Measurements from ENCODE around the gene ARHGEF9. TPM values are rescaled to one million over a fixed set of nuclear protein-coding genes. Genes with fewer than 3 reads are reported as not detected.
A peak's percentile ranks its signal among the peaks of the same experiment; 100 is the strongest.

The ARHGEF9 gene
- total and polyA plus RNA-seq, 2 donors (not counting 1 experiment from before 2014, with no cell fraction given): 11.5 to 18.5 TPM

- no peaks in the 10 kb centered on the region for H3K36me3 ChIP-seq (ENCODE audit: control insufficient read depth, insufficient read depth, low read length)
- H3K4me3 ChIP-seq (replicated peaks in 1 of 4; ENCODE audit: control extremely low read depth in 1 of 4, insufficient read depth in 1 of 4, low read depth in 3 of 4, low read length in 4 of 4): no peak overlapping the region
- H3K79me2 ChIP-seq (ENCODE audit: control insufficient read depth, insufficient read depth, low read length): no peaks in the 10 kb centered on the region
- no peak overlapping the region for H3K9ac ChIP-seq (ENCODE audit: insufficient read depth, low read length)
- H4K20me1 ChIP-seq (ENCODE audit: control insufficient read depth, extremely low read depth, insufficient read depth, low read length): no peaks in the 10 kb centered on the region
- no peak for TF ChIP-seq EZH2 (IDR thresholded peaks at IDR 0.05; ENCODE audit: low read length, missing control alignments)
- TF ChIP-seq CTCF (conservative IDR thresholded peaks at IDR 0.05 in 1 of 2, IDR thresholded peaks at IDR 0.05 in 1 of 2; ENCODE audit: low read depth in 1 of 2, low read length in 2 of 2): no peak
- H3K9me3 ChIP-seq (ENCODE audit: control insufficient read depth, insufficient read depth, low read depth, low read length): no peaks in the 10 kb centered on the region
- H3K4me1 ChIP-seq (ENCODE audit: control insufficient read depth, extremely low read depth, insufficient read depth, low read length): peaks cover 2% of the 10 kb centered on the region
- DNase-seq (ENCODE audit: low read depth in 2 of 2): no peak
- H3K4me2 ChIP-seq (ENCODE audit: extremely low read depth, insufficient read depth, low read length): no peak overlapping the region
- H2AFZ ChIP-seq (ENCODE audit: low read length): no peak overlapping the region
- H3K27me3 ChIP-seq (ENCODE audit: control insufficient read depth, insufficient read depth, low read length): no peaks in the 10 kb centered on the region
- H3K27ac ChIP-seq (ENCODE audit: insufficient read depth, low read length): no peak overlapping the region
These were observed 34.2 kb downstream of the ARHGEF9 start for GRCh38 chrX:63750811-63751210.

GRCh38 chrX:63747331-63747730 is 37.7 kb downstream of the ARHGEF9 start:
- Histone ChIP-seq H3K4me2 (ENCODE audit: extremely low read depth, insufficient read depth, low read length) (no peak overlapping the region), H3K4me3 (replicated peaks in 1 of 4; ENCODE audit: control extremely low read depth in 1 of 4, insufficient read depth in 1 of 4, low read depth in 3 of 4, low read length in 4 of 4) (no peak overlapping the region)

GRCh38 chrX:63746715-63747114 is 38.3 kb downstream of the ARHGEF9 start:
- H4K20me1 ChIP-seq (ENCODE audit: control insufficient read depth, extremely low read depth, insufficient read depth, low read length): no peaks in the 10 kb centered on the region
- H3K4me2 ChIP-seq (ENCODE audit: extremely low read depth, insufficient read depth, low read length): no peak overlapping the region
- no peak overlapping the region for H2AFZ ChIP-seq (ENCODE audit: low read length)
- TF ChIP-seq CTCF (conservative IDR thresholded peaks at IDR 0.05 in 1 of 2, IDR thresholded peaks at IDR 0.05 in 1 of 2; ENCODE audit: low read depth in 1 of 2, low read length in 2 of 2) (no peak), EZH2 (IDR thresholded peaks at IDR 0.05; ENCODE audit: low read length, missing control alignments) (no peak)
- H3K9ac ChIP-seq (ENCODE audit: insufficient read depth, low read length): no peak overlapping the region
- DNase-seq (ENCODE audit: low read depth in 2 of 2): no peak
- H3K9me3 ChIP-seq (ENCODE audit: control insufficient read depth, insufficient read depth, low read depth, low read length): no peaks in the 10 kb centered on the region
- H3K4me3 ChIP-seq (replicated peaks in 1 of 4; ENCODE audit: control extremely low read depth in 1 of 4, insufficient read depth in 1 of 4, low read depth in 3 of 4, low read length in 4 of 4): no peak overlapping the region
- H3K4me1 ChIP-seq (ENCODE audit: control insufficient read depth, extremely low read depth, insufficient read depth, low read length): peaks cover 2% of the 10 kb centered on the region
- no peak overlapping the region for H3K27ac ChIP-seq (ENCODE audit: insufficient read depth, low read length)
- H3K36me3 ChIP-seq (ENCODE audit: control insufficient read depth, insufficient read depth, low read length): no peaks in the 10 kb centered on the region
- no peaks in the 10 kb centered on the region for H3K79me2 ChIP-seq (ENCODE audit: control insufficient read depth, insufficient read depth, low read length)
- no peaks in the 10 kb centered on the region for H3K27me3 ChIP-seq (ENCODE audit: control insufficient read depth, insufficient read depth, low read length)

More at GRCh38 chrX:63747331-63747730, 37.7 kb downstream of the ARHGEF9 start:
- peak; percentile 43 to 74 for DNase-seq (ENCODE audit: low read depth in 2 of 2)
- Histone ChIP-seq H2AFZ (ENCODE audit: low read length) (no peak overlapping the region), H3K79me2 (ENCODE audit: control insufficient read depth, insufficient read depth, low read length) (no peaks in the 10 kb centered on the region), H3K27me3 (ENCODE audit: control insufficient read depth, insufficient read depth, low read length) (no peaks in the 10 kb centered on the region), H3K9ac (ENCODE audit: insufficient read depth, low read length) (no peak overlapping the region), H3K36me3 (ENCODE audit: control insufficient read depth, insufficient read depth, low read length) (no peaks in the 10 kb centered on the region), H4K20me1 (ENCODE audit: control insufficient read depth, extremely low read depth, insufficient read depth, low read length) (no peaks in the 10 kb centered on the region), H3K4me1 (ENCODE audit: control insufficient read depth, extremely low read depth, insufficient read depth, low read length) (peaks cover 2% of the 10 kb centered on the region), H3K9me3 (ENCODE audit: control insufficient read depth, insufficient read depth, low read depth, low read length) (no peaks in the 10 kb centered on the region), H3K27ac (ENCODE audit: insufficient read depth, low read length) (no peak overlapping the region)
- TF ChIP-seq EZH2 (IDR thresholded peaks at IDR 0.05; ENCODE audit: low read length, missing control alignments) (no peak), CTCF (conservative IDR thresholded peaks at IDR 0.05 in 1 of 2, IDR thresholded peaks at IDR 0.05 in 1 of 2; ENCODE audit: low read depth in 1 of 2, low read length in 2 of 2) (no peak)

All from fibroblast of lung (primary cell).